Measurements from ENCODE around the gene NGEF.

NGEF gene

GRCh38 chr2:232871418-232871834 is 141.6 kb downstream of the NGEF start:
- DNase-seq (ENCODE audit: low read depth) = no peak
- TF ChIP-seq CTCF (IDR thresholded peaks at IDR 0.05; ENCODE audit: low read length, missing control alignments) = no peak
- H3K4me3 ChIP-seq (replicated peaks; ENCODE audit: low read depth, low read length) = no peak overlapping the region

- DNase-seq (ENCODE audit: low read depth) = no peak
- H3K4me3 ChIP-seq (replicated peaks; ENCODE audit: low read depth, low read length) = no peak overlapping the region
- no peak for TF ChIP-seq CTCF (IDR thresholded peaks at IDR 0.05; ENCODE audit: low read length, missing control alignments)
Observed at GRCh38 chr2:232870766-232871371, 142.2 kb downstream of the NGEF start.

- TF ChIP-seq CTCF (IDR thresholded peaks at IDR 0.05; ENCODE audit: low read length, missing control alignments) = no peak
- DNase-seq (ENCODE audit: low read depth) = no peak
- H3K4me3 ChIP-seq (replicated peaks; ENCODE audit: low read depth, low read length) = no peak within 1 kb of the TSS
Observed at GRCh38 chr2:232870018-232870765, 142.9 kb downstream of the NGEF start, which contains the start of gene SNORC. Gene SNORC (plus strand): TSS chr2:232870264. CDS start chr2:232870342, 78 bp downstream.

- no peak for TF ChIP-seq CTCF (IDR thresholded peaks at IDR 0.05; ENCODE audit: low read length, missing control alignments)
- no peak overlapping the region for H3K4me3 ChIP-seq (replicated peaks; ENCODE audit: low read depth, low read length)
- DNase-seq (ENCODE audit: low read depth) = no peak
Observed at GRCh38 chr2:232869138-232870017, 143.7 kb downstream of the NGEF start.

- H3K4me3 ChIP-seq (replicated peaks; ENCODE audit: low read depth, low read length) = no peak overlapping the region
- DNase-seq (ENCODE audit: low read depth) = no peak
- TF ChIP-seq CTCF (IDR thresholded peaks at IDR 0.05; ENCODE audit: low read length, missing control alignments) = no peak
Observed at GRCh38 chr2:232866104-232866503, 147.0 kb downstream of the NGEF start.

GRCh38 chr2:232865165-232865564 is 147.9 kb downstream of the NGEF start:
- TF ChIP-seq CTCF (IDR thresholded peaks at IDR 0.05; ENCODE audit: low read length, missing control alignments) = no peak
- DNase-seq (ENCODE audit: low read depth) = no peak
- H3K4me3 ChIP-seq (replicated peaks; ENCODE audit: low read depth, low read length) = no peak overlapping the region
